GM12878 (cell line): ENCODE data around the gene CTNNA3. TPM values are rescaled to one million over a fixed set of nuclear protein-coding genes. Genes with fewer than 3 reads are reported as not detected.

Source experiments
- ATAC-seq: fragments of 200-7000 bp; cut with Tn5 transposase; 3 replicates; pipeline ENCODE4 v1.9.1; 2020; ENCODE audit warnings: mild to moderate bottlenecking, moderate library complexity
- BruUV-seq: library from RNA; stranded (reverse); fragments of 400-500 nt; replicated peaks from 2 replicates; lab custom pipeline; 2021; lab: Mats Ljungman, UMichigan
- CTCF ChIA-PET: fragments of 300-600 bp; sonication (Branson Sonifier 250); formaldehyde crosslinking; extraction: SDS; loops from one replicate; lab custom pipeline; 2021; ENCODE audit warnings: inconsistent platforms; lab: Yijun Ruan, JAX
- POLR2A ChIA-PET: fragments of 350-600 bp; formaldehyde crosslinking; extraction: SDS; loops from one replicate; lab custom pipeline; 2021; ENCODE audit warnings: inconsistent platforms; lab: Charles Lee
- RAD21 ChIA-PET: fragments of 300-600 bp; sonication (Branson Sonifier 250); formaldehyde crosslinking; loops from one replicate; lab custom pipeline; 2023; ENCODE audit warnings: antibody characterized with exemption; ENCODE audit not compliant: unreplicated experiment; lab: Charles Lee
- SMC1A ChIA-PET: fragments of 300-600 bp; sonication (Branson Sonifier 250); formaldehyde crosslinking; loops from one replicate; lab custom pipeline; 2023; ENCODE audit not compliant: unreplicated experiment, uncharacterized antibody; lab: Charles Lee
- DNase-seq: peaks from one replicate; pipeline ENCODE4 v3.0.0-alpha.2; 2011; ENCODE audit warnings: low read depth, low spot score
- FAIRE-seq: peaks from 3 replicates; lab custom pipeline; 2011; peaks lifted over from hg19 to GRCh38; lab: Jason Lieb, UNC
- H2AFZ ChIP-seq: 2 replicates; pipeline ENCODE4 v1.6.0; 2011; ENCODE audit warnings: low read depth, low read length, control low read depth; ENCODE audit not compliant: control insufficient read depth
- H3K27ac ChIP-seq: 2 replicates; pipeline ENCODE4 v1.5.1; 2011; ENCODE audit warnings: control low read depth; ENCODE audit not compliant: control insufficient read depth, insufficient read depth
- H3K27me3 ChIP-seq, 2 experiments: replicated peaks in 1 of 2; 2 replicates each; pipeline versions ENCODE4 v1.6.0 to v1.6.1; 2011; ENCODE audit warnings: low read length in 1 of 2; ENCODE audit not compliant: control insufficient read depth in 2 of 2, insufficient read depth in 2 of 2
- H3K36me3 ChIP-seq, 2 experiments: 2 replicates each; pipeline ENCODE4 v1.5.1; 2011; ENCODE audit warnings: low read length in 1 of 2; ENCODE audit not compliant: control insufficient read depth in 2 of 2, insufficient read depth in 2 of 2
- H3K4me1 ChIP-seq: 2 replicates; pipeline ENCODE4 v1.6.1; 2011; ENCODE audit warnings: mild to moderate bottlenecking, low read length, moderate library complexity, mixed read lengths; ENCODE audit not compliant: control insufficient read depth, insufficient read depth
- H3K4me2 ChIP-seq: 2 replicates; pipeline ENCODE4 v1.6.0; 2011; ENCODE audit warnings: control low read depth; ENCODE audit not compliant: control insufficient read depth, insufficient read depth
- H3K4me3 ChIP-seq: fragments of 200-600 bp; sonication (generic); 2 replicates; pipeline ENCODE4 v1.5.1; 2016
- H3K79me2 ChIP-seq: 2 replicates; pipeline ENCODE4 v1.6.0; 2011; ENCODE audit warnings: low read length; ENCODE audit not compliant: control insufficient read depth, insufficient read depth
- H3K9ac ChIP-seq: 2 replicates; pipeline ENCODE4 v1.8.0; 2011; ENCODE audit warnings: low read length, control low read depth, mixed read lengths; ENCODE audit not compliant: control insufficient read depth, insufficient read depth
- H3K9me3 ChIP-seq: replicated peaks from 3 replicates; pipeline ENCODE4 v1.5.1; 2011; ENCODE audit warnings: mild to moderate bottlenecking, low read length; ENCODE audit not compliant: control insufficient read depth, insufficient read depth
- H4K20me1 ChIP-seq: 2 replicates; pipeline ENCODE4 v1.6.0; 2011; ENCODE audit not compliant: control insufficient read depth, insufficient read depth
- BACH1 ChIP-seq: fragments of 450-650 bp; IDR thresholded peaks from 2 replicates; pipeline ENCODE4 v1.6.1; 2017; ENCODE audit warnings: mild to moderate bottlenecking, borderline replicate concordance
- CBFB ChIP-seq: IDR thresholded peaks from 2 replicates; pipeline ENCODE4 v1.6.1; 2016; ENCODE audit warnings: antibody characterized with exemption, low read depth
- CHD1 ChIP-seq: IDR thresholded peaks from 2 replicates; pipeline ENCODE4 v1.6.1; 2012; ENCODE audit warnings: low read depth, low read length, improper control_type of control experiment
- ESRRA ChIP-seq: IDR thresholded peaks from 2 replicates; pipeline ENCODE4 v1.6.1; 2012; ENCODE audit warnings: mild to moderate bottlenecking, low read length, improper control_type of control experiment
- ETV6 ChIP-seq, 2 experiments: fragments of 450-650 bp in 1 of 2; IDR thresholded peaks in 1 of 2; conservative IDR thresholded peaks in 1 of 2; 2 replicates each; pipeline ENCODE4 v1.6.1; 2014; ENCODE audit warnings: antibody characterized with exemption in 1 of 2, borderline replicate concordance in 1 of 2, low read depth in 1 of 2, mild to moderate bottlenecking in 1 of 2, moderate library complexity in 1 of 2
- HDAC6 ChIP-seq: fragments of 200-600 bp; sonication (generic); IDR thresholded peaks from one replicate; pipeline ENCODE4 v1.8.0; 2017; ENCODE audit warnings: antibody characterized with exemption; ENCODE audit not compliant: unreplicated experiment
- JUNB ChIP-seq: IDR thresholded peaks from 2 replicates; pipeline ENCODE4 v1.6.1; 2016; ENCODE audit warnings: antibody characterized with exemption, mild to moderate bottlenecking
- LARP7 ChIP-seq: fragments of 450-650 bp; IDR thresholded peaks from 2 replicates; pipeline ENCODE4 v1.6.1; 2017; ENCODE audit warnings: mild to moderate bottlenecking
- MYC ChIP-seq: IDR thresholded peaks from 2 replicates; pipeline ENCODE4 v1.6.1; 2011; ENCODE audit warnings: mild to moderate bottlenecking, low read length, moderate library complexity, inconsistent platforms; ENCODE audit not compliant: insufficient read depth, insufficient replicate concordance, insufficient read length, severe bottlenecking
- NFYB ChIP-seq: IDR thresholded peaks from 2 replicates; pipeline ENCODE4 v1.6.1; 2011; ENCODE audit warnings: low read depth, mild to moderate bottlenecking, low read length, improper control_type of control experiment, moderate library complexity; ENCODE audit not compliant: insufficient read depth
- PAX5 ChIP-seq: IDR thresholded peaks from 2 replicates; pipeline ENCODE4 v1.6.1; 2011; ENCODE audit warnings: low read depth, low read length, borderline replicate concordance
- PML ChIP-seq: IDR thresholded peaks from 2 replicates; pipeline ENCODE4 v1.6.1; 2012; ENCODE audit warnings: low read length, inconsistent platforms
- SMAD1 ChIP-seq: fragments of 450-650 bp; IDR thresholded peaks from 2 replicates; pipeline ENCODE4 v1.6.1; 2018; ENCODE audit warnings: mild to moderate bottlenecking, low read depth; ENCODE audit not compliant: partially characterized antibody
- SREBF2 ChIP-seq: IDR thresholded peaks from 2 replicates; pipeline ENCODE4 v1.6.1; 2012; ENCODE audit warnings: mild to moderate bottlenecking, low read length
- SRF ChIP-seq, 2 experiments: IDR thresholded peaks; 2 replicates each; pipeline ENCODE4 v1.6.1; 2011; ENCODE audit warnings: low read depth in 2 of 2, low read length in 2 of 2, mild to moderate bottlenecking in 1 of 2, moderate library complexity in 1 of 2
- ZNF24 ChIP-seq: fragments of 450-650 bp; IDR thresholded peaks from 2 replicates; pipeline ENCODE4 v1.6.1; 2017; ENCODE audit warnings: antibody characterized with exemption, mild to moderate bottlenecking
- WGBS: methylation state at CpG from one replicate; pipeline ENCODE4 v1.1.6; 2016; ENCODE audit warnings: low lambda C conversion rate; ENCODE audit not compliant: insufficient replicate concordance, insufficient coverage; ENCODE audit errors: missing lambda C conversion rate; 5-methylcytosine and 5-hydroxymethylcytosine counted together
- in situ Hi-C: fragments of 300-500 bp; cut with MboI; formaldehyde crosslinking; loops from 9 replicates; pipeline ENCODE4 v1.14.3; 2018; ENCODE audit warnings: mixed read lengths
- intact Hi-C: fragments of 100-400 bp; cut with micrococcal nuclease; formaldehyde crosslinking; loops from one replicate; pipeline ENCODE4 v1.14.2; 2022; ENCODE audit not compliant: unreplicated experiment
- polyA plus RNA-seq, 11 experiments: library from polyadenylated mRNA; depleted of rRNA in 4 of 11; unstranded in 6 of 11; stranded (reverse) in 5 of 11; fragments of >200 nt; fragmentation: Nextera tagmentation in 4 of 11; fragmentation: Illumina TruSeq in 1 of 11; extraction: Ambion mirVana in 4 of 11; extraction: Trizol in 1 of 11; gene quantifications; 1 replicate in 1 of 11; 2 replicates in 10 of 11; pipeline versions ENCODE4 v1.2.1 to v1.2.3, GENCODE V29; 2011 to 2016; ENCODE audit warnings: inconsistent platforms in 2 of 11, missing spikeins in 2 of 11, low read depth in 1 of 11
- total RNA-seq, 4 experiments: library from RNA; depleted of rRNA in 3 of 4; stranded (reverse); fragments of >200 nt in 3 of 4; fragmentation: Illumina TruSeq in 1 of 4; extraction: Trizol in 1 of 4; gene quantifications; 2 replicates each; pipeline versions ENCODE4 v1.2.1 to v1.2.3, GENCODE V29; 2013 to 2021
- TF ChIP-seq, protein P1 (sequence below): IDR thresholded peaks from 2 replicates; pipeline ENCODE4 v1.6.1; 2011; ENCODE audit warnings: low read depth, low read length, improper control_type of control experiment, borderline replicate concordance
- TF ChIP-seq, protein P2 (sequence below): fragments of 450-650 bp; formaldehyde crosslinking; IDR thresholded peaks from 2 replicates; pipeline ENCODE4 v1.4.0; 2022; ENCODE audit warnings: mild to moderate bottlenecking, moderate library complexity

The CTNNA3 gene
- total and polyA plus RNA-seq, 10 of the 15 experiments (the other 5 are each of a cell fraction or from before 2014, with no cell fraction given) = under 0.01 to 4.5 (median 0.22) TPM; not detected in 2

- TF ChIP-seq LARP7 (no peak), PAX5 (no peak), BACH1 (no peak)
- TF ChIP-seq, protein P1, sequence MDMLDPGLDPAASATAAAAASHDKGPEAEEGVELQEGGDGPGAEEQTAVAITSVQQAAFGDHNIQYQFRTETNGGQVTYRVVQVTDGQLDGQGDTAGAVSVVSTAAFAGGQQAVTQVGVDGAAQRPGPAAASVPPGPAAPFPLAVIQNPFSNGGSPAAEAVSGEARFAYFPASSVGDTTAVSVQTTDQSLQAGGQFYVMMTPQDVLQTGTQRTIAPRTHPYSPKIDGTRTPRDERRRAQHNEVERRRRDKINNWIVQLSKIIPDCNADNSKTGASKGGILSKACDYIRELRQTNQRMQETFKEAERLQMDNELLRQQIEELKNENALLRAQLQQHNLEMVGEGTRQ = no peak
Observed at GRCh38 chr10:66838656-66839055, 857.3 kb downstream of the CTNNA3 start (continued).

GRCh38 chr10:66837990-66838389 lies 858.0 kb downstream of the CTNNA3 start:
- Histone ChIP-seq H3K9me3 (no peaks in the 10 kb centered on the region), H3K79me2 (no peaks in the 10 kb centered on the region), H3K27ac (no peak overlapping the region), H3K4me3 (no peak overlapping the region), H3K36me3 (no peaks in the 10 kb centered on the region), H3K4me1 (no peaks in the 10 kb centered on the region), H3K9ac (no peak overlapping the region), H3K4me2 (no peak overlapping the region), H3K27me3 (no peaks in the 10 kb centered on the region), H4K20me1 (no peaks in the 10 kb centered on the region), H2AFZ (no peak overlapping the region)
- POLR2A ChIA-PET = interaction anchor here (0.5 kb wide), 1 partner anchor 1103 kb away, joined by 3 read pairs; no protein-coding TSS in a partner anchor
- FAIRE-seq (no peak), DNase-seq (no peak), ATAC-seq (no peak)
- intact Hi-C loops = no loop called here
- 21% methylated on average over 1 of the region's 1 CpG for whole genome bisulfite sequencing
- in situ Hi-C loops = no loop called here
- SMC1A ChIA-PET = interaction anchor here (0.6 to 2.8 kb wide), 5 partner anchors 8 to 660 kb away, joined by 3 to 6 read pairs (median 3); no protein-coding TSS in a partner anchor
- no TSS peak for BruUV-seq
- RAD21 ChIA-PET = no interaction called here
- no peak for TF ChIP-seq JUNB
- no peak for TF ChIP-seq ETV6 (conservative IDR thresholded peaks at IDR 0.05 in 1 of 2, IDR thresholded peaks at IDR 0.05 in 1 of 2; ENCODE audit: borderline replicate concordance in 1 of 2, low read depth in 1 of 2)
- TF ChIP-seq SMAD1 = no peak
- TF ChIP-seq NFYB = no peak
- TF ChIP-seq PML = no peak
- no peak for TF ChIP-seq ESRRA
- no peak for TF ChIP-seq ZNF24
- no peak for TF ChIP-seq CHD1
- TF ChIP-seq CBFB = no peak
- no peak for TF ChIP-seq HDAC6
- TF ChIP-seq, protein P2, sequence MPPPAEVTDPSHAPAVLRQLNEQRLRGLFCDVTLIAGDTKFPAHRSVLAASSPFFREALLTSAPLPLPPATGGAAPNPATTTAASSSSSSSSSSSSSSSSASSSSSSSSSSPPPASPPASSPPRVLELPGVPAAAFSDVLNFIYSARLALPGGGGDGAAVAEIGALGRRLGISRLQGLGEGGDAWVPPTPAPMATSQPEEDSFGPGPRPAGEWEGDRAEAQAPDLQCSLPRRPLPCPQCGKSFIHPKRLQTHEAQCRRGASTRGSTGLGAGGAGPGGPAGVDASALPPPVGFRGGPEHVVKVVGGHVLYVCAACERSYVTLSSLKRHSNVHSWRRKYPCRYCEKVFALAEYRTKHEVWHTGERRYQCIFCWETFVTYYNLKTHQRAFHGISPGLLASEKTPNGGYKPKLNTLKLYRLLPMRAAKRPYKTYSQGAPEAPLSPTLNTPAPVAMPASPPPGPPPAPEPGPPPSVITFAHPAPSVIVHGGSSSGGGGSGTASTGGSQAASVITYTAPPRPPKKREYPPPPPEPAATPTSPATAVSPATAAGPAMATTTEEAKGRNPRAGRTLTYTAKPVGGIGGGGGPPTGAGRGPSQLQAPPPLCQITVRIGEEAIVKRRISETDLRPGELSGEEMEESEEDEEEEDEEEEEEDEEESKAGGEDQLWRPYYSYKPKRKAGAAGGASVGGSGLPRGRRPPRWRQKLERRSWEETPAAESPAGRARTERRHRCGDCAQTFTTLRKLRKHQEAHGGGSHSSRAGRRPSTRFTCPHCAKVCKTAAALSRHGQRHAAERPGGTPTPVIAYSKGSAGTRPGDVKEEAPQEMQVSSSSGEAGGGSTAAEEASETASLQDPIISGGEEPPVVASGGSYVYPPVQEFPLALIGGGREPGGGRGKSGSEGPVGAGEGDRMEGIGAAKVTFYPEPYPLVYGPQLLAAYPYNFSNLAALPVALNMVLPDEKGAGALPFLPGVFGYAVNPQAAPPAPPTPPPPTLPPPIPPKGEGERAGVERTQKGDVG (CRISPR knock-in tag) = no peak
- TF ChIP-seq SRF (IDR thresholded peaks at IDR 0.05; ENCODE audit: low read depth in 2 of 2, low read length in 2 of 2) = no peak
- no peak for TF ChIP-seq SREBF2
- TF ChIP-seq MYC = no peak
- CTCF ChIA-PET = interaction anchor here (0.5 to 0.8 kb wide), 2 partner anchors 15 to 1182 kb away, joined by 3 read pairs; no protein-coding TSS in a partner anchor
